Measurements from ENCODE around the gene ABCC1. TPM values are rescaled to one million over a fixed set of nuclear protein-coding genes. Genes with fewer than 3 reads are reported as not detected.
A peak's percentile ranks its signal among the peaks of the same experiment; 100 is the strongest.

ABCC1 gene
- total RNA-seq, 1 donor from 2014 or later: 69.4 TPM

GRCh38 chr16:16126896-16127295 is 177.5 kb downstream of the ABCC1 start:
- peaks cover 44% of the 10 kb centered on the region for H3K36me3 Mint-ChIP-seq
- H3K4me3 Mint-ChIP-seq: no peak overlapping the region
- no peaks in the 10 kb centered on the region for H3K27me3 Mint-ChIP-seq (ENCODE audit: low read depth)
- TF ChIP-seq, protein P1, sequence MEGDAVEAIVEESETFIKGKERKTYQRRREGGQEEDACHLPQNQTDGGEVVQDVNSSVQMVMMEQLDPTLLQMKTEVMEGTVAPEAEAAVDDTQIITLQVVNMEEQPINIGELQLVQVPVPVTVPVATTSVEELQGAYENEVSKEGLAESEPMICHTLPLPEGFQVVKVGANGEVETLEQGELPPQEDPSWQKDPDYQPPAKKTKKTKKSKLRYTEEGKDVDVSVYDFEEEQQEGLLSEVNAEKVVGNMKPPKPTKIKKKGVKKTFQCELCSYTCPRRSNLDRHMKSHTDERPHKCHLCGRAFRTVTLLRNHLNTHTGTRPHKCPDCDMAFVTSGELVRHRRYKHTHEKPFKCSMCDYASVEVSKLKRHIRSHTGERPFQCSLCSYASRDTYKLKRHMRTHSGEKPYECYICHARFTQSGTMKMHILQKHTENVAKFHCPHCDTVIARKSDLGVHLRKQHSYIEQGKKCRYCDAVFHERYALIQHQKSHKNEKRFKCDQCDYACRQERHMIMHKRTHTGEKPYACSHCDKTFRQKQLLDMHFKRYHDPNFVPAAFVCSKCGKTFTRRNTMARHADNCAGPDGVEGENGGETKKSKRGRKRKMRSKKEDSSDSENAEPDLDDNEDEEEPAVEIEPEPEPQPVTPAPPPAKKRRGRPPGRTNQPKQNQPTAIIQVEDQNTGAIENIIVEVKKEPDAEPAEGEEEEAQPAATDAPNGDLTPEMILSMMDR (IDR thresholded peaks at IDR 0.05; ENCODE audit: unreplicated experiment): no peak
- DNase-seq (ENCODE audit: low spot score in 2 of 2, unreplicated experiment in 2 of 2): no peak
- H3K4me1 Mint-ChIP-seq: no peaks in the 10 kb centered on the region
- peaks cover 15% of the 10 kb centered on the region for H3K9me3 Mint-ChIP-seq
- no peak overlapping the region for H3K27ac Mint-ChIP-seq

GRCh38 chr16:16127469-16128116 is 178.2 kb downstream of the ABCC1 start:
- peak; percentile 46 to 76 for DNase-seq (ENCODE audit: low spot score in 2 of 2, unreplicated experiment in 2 of 2)
- H3K36me3 Mint-ChIP-seq: peaks cover 42% of the 10 kb centered on the region
- peak overlapping the region; percentile 47 for H3K27ac Mint-ChIP-seq
- H3K27me3 Mint-ChIP-seq (ENCODE audit: low read depth): no peaks in the 10 kb centered on the region
- no peaks in the 10 kb centered on the region for H3K4me1 Mint-ChIP-seq
- H3K9me3 Mint-ChIP-seq: peaks cover 15% of the 10 kb centered on the region
- TF ChIP-seq, protein P1 (IDR thresholded peaks at IDR 0.05; ENCODE audit: unreplicated experiment): peak; percentile 86
- no peak overlapping the region for H3K4me3 Mint-ChIP-seq

- Mint-ChIP-seq H3K27ac (no peak overlapping the region), H3K9me3 (no peaks in the 10 kb centered on the region), H3K27me3 (ENCODE audit: low read depth) (no peaks in the 10 kb centered on the region), H3K36me3 (peaks cover 29% of the 10 kb centered on the region), H3K4me1 (no peaks in the 10 kb centered on the region), H3K4me3 (no peak overlapping the region)
- no peak for DNase-seq (ENCODE audit: low spot score in 2 of 2, unreplicated experiment in 2 of 2)
- TF ChIP-seq, protein P1 (IDR thresholded peaks at IDR 0.05; ENCODE audit: unreplicated experiment): no peak
Observed at GRCh38 chr16:16131204-16131603, 181.8 kb downstream of the ABCC1 start.

DNA sequence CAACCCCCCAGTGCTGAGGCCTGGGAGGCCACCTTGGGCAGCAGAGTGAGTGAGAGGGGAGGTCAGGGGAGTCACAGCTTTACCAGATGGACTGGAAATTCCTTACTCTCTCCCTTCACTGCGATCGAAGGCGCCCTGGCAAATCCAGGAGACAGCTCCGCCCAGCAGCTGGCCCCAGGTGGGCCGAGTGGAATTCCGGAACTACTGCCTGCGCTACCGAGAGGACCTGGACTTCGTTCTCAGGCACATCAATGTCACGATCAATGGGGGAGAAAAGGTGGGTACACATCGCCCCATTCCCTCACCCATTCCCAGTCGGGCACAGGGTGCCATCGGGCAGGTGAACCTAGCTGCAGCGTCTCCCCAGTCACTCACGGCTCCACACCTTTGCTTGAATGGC is 182.2 kb downstream of the ABCC1 start:
- TF ChIP-seq, protein P1 (IDR thresholded peaks at IDR 0.05; ENCODE audit: unreplicated experiment): no peak
- H3K9me3 Mint-ChIP-seq: no peaks in the 10 kb centered on the region
- H3K36me3 Mint-ChIP-seq: peaks cover 29% of the 10 kb centered on the region
- H3K4me3 Mint-ChIP-seq: no peak overlapping the region
- DNase-seq (ENCODE audit: low spot score in 2 of 2, unreplicated experiment in 2 of 2): no peak
- no peak overlapping the region for H3K27ac Mint-ChIP-seq
- no peaks in the 10 kb centered on the region for H3K4me1 Mint-ChIP-seq
- H3K27me3 Mint-ChIP-seq (ENCODE audit: low read depth): no peaks in the 10 kb centered on the region

GRCh38 chr16:16133943-16134604 is 184.7 kb downstream of the ABCC1 start:
- no peak overlapping the region for H3K4me3 Mint-ChIP-seq
- TF ChIP-seq, protein P1 (IDR thresholded peaks at IDR 0.05; ENCODE audit: unreplicated experiment): no peak
- H3K36me3 Mint-ChIP-seq: peaks cover 28% of the 10 kb centered on the region
- H3K4me1 Mint-ChIP-seq: no peaks in the 10 kb centered on the region
- no peaks in the 10 kb centered on the region for H3K9me3 Mint-ChIP-seq
- H3K27me3 Mint-ChIP-seq (ENCODE audit: low read depth): no peaks in the 10 kb centered on the region
- H3K27ac Mint-ChIP-seq: no peak overlapping the region
- DNase-seq (ENCODE audit: low spot score in 2 of 2, unreplicated experiment in 2 of 2): no peak
